ENCODE measurements around the gene C16orf89. TPM values are rescaled to one million over a fixed set of nuclear protein-coding genes. Genes with fewer than 3 reads are reported as not detected.
"Not testable (repeated sequence)": the region's sequence is repeated elsewhere in the genome, so short reads cannot be mapped to it uniquely, and the experiment has no call there.

C16orf89 gene
- 4.6 TPM for total RNA-seq

DNA sequence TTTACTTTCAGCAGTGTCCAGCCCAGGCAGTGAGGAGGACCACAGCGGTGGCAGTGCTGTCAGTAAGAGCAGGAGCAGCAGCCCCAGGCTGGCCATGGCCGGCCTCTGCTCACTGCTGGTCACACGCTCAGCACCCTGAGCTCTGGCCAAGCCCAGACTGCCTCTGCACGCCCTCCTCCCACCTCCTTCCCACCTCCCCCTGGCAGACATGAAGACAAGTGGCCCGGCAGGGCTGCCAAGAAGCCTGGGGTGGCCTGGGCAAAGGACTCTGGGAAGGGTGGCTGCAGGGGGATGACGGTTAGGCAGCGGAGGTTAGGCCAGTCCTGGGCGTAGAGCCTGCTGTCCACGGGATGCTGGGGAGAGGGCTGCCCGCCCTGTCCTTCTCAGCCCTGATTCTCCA, at the start of gene C16orf89:
Gene C16orf89 (minus strand): TSS at position 144 of the 400 bp plus-strand sequence. CDS start 48 bp downstream, at position 96.
- no peaks in the 10 kb centered on the region for H3K27me3 ChIP-seq
- H3K4me3 ChIP-seq: peak within 1 kb of the TSS in 1 of 2 donors; percentile 15
- intact Hi-C loops (cut with DNase I): no loop called here
- H3K4me1 ChIP-seq: peaks cover 0 to 2% of the 10 kb centered on the region in 2 donors
- H3K36me3 ChIP-seq: no peaks in the 10 kb centered on the region
- H3K27ac ChIP-seq: peak within 1 kb of the TSS in 1 of 2 donors; percentile 34
- TF ChIP-seq CTCF (IDR thresholded peaks at IDR 0.05): no peak
- no peaks in the 10 kb centered on the region for H3K9me3 ChIP-seq
- DNase-seq (ENCODE audit: low spot score in 2 of 2): no peak

DNA sequence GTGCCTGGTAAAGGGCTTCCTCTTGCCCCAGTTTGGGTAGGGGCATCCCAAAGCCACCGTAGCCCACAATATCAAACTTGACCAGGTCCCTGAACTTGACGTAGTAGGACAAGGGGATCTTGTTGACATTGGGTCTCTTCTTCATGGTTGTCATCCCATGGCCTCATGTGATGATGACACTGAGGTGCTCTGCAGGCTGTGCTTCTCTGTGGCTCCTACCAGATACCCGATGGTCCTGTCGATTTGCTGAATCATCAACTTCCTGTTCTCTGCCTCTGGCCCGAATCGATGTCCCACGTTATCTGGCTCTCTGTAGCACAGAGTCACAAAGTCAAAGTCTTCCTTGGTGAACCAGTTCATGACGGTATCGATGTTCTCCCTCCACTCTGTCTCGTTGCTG, 45.2 kb upstream of the C16orf89 start:
- H3K27me3 ChIP-seq; H3K9me3 ChIP-seq; H3K36me3 ChIP-seq; H3K4me3 ChIP-seq; H3K27ac ChIP-seq; DNase-seq (ENCODE audit: low spot score in 2 of 2); intact Hi-C loops (cut with DNase I); H3K4me1 ChIP-seq: not testable (repeated sequence)

- TF ChIP-seq CTCF (IDR thresholded peaks at IDR 0.05): no peak
- Histone ChIP-seq H3K27me3 (no peaks in the 10 kb centered on the region), H3K4me1 (no peaks in the 10 kb centered on the region), H3K4me3 (no peak overlapping the region), H3K36me3 (no peaks in the 10 kb centered on the region), H3K9me3 (no peaks in the 10 kb centered on the region), H3K27ac (no peak overlapping the region)
- intact Hi-C loops (cut with DNase I): no loop called here
- DNase-seq (ENCODE audit: low spot score in 2 of 2): no peak
Observed at GRCh38 chr16:5108505-5109158, 42.9 kb upstream of the C16orf89 start.

DNA sequence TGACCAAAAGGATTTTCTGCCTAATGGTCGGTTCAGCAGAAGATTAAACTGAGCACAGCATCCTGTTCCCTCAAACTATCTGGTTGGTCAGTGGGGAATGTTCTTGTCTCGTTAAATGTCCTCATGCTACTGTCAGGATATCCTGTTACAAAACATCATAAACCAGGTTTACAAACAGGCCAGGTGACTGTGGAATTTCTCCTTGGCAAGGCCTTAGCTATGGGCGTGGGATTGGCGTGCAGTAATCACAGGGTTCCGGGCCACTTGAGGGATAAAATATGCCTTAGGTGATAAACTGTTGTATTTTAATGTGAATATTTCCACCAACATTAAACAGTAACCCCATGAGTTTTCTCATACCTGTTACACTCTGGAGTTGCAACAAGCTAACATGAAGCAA, 39.3 kb upstream of the C16orf89 start:
- intact Hi-C loops (cut with DNase I); H3K4me1 ChIP-seq; H3K4me3 ChIP-seq; H3K27me3 ChIP-seq; H3K27ac ChIP-seq; H3K9me3 ChIP-seq; DNase-seq (ENCODE audit: low spot score in 2 of 2); H3K36me3 ChIP-seq: not testable (repeated sequence)

GRCh38 chr16:5103296-5104032, 37.7 kb upstream of the C16orf89 start:
- H3K9me3 ChIP-seq; H3K4me1 ChIP-seq; H3K4me3 ChIP-seq; H3K27ac ChIP-seq; H3K36me3 ChIP-seq; H3K27me3 ChIP-seq; intact Hi-C loops (cut with DNase I); DNase-seq (ENCODE audit: low spot score in 2 of 2): not testable (repeated sequence)

DNA sequence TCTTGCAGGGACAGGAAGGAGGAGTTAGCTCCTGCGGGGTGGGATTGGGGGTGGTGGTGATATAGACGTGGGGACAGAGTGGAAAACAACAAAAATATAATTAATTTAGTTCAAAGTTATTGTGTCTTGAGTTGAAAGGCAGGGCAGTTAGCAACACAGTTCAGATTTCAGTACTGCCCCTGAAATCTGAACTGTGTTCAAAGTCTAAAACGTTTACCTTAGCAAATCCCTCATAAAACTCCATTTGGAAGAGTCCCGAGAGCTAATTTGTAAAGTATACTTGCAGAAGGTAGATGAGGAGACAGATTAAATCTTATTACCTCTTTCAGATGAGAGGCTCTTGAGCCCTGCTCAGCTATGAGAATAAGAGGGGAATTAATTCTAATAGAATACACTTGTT, 33.4 kb upstream of the C16orf89 start:
- not testable (repeated sequence) for H3K9me3 ChIP-seq; H3K4me1 ChIP-seq; H3K27me3 ChIP-seq; DNase-seq (ENCODE audit: low spot score in 2 of 2); H3K36me3 ChIP-seq; H3K27ac ChIP-seq
- H3K4me3 ChIP-seq: peak overlapping the region in 1 of 2 donors; percentile 95
- intact Hi-C loops (cut with DNase I): loop anchor here (5.0 kb wide), 2 partner anchors 252 to 332 kb away; partner anchors contain the start of genes GLYR1, UBN1 and ZNF500

GRCh38 chr16:5098221-5099159, 32.7 kb upstream of the C16orf89 start:
- intact Hi-C loops (cut with DNase I): loop anchor here (1.0 to 5.0 kb wide), 3 partner anchors 140 to 331 kb away; partner anchors contain the start of genes GLYR1, SEC14L5, UBN1 and ZNF500

DNA sequence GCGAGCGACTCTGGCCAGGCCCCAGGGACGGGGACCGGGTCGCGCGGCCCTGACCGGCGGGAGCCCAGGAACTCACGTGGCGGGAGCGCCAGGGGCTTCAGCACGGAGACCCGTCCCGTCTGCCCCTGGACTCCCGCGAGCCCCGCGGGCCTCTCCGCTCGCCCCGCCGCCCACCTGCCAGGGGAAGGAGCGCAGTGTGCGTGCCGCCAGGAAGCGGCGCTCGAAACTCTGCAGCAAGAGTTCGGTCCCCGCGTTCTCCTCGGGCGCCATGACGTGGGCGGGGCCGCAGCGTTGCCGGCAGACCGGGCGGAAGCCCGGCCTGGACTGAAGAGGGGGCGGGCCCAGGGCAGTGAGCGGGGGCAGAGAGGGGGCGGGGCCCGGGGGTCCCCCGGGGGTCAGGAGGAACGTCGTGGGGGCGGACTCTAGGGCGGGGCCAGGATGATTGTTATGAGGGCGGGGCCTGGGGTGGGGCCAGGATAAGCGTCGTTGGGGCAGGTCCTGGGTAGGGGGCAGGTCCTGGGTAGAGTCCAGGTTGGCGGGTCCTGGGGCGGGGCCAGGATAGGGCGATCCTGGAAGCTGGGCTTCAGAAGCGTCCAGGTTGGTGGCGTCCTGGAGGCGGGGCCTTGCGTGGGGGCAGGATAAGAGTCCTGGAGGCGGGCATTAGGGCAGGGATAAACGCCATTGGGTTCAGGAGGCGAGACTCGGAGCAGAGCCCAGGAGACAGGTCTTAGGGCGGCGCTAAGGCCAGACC, 31.9 kb upstream of the C16orf89 start, which contains the start of gene EEF2KMT:
Gene EEF2KMT (minus strand): TSS at position 326 of the 751 bp plus-strand sequence. CDS start 56 bp downstream, at position 270.
- intact Hi-C loops (cut with DNase I): loop anchor here (1.0 to 5.0 kb wide), 3 partner anchors 139 to 330 kb away; partner anchors contain the start of genes GLYR1, SEC14L5, UBN1 and ZNF500
- H3K9me3 ChIP-seq, H3K36me3 ChIP-seq, H3K27me3 ChIP-seq, H3K4me1 ChIP-seq: not testable (repeated sequence)
- Histone ChIP-seq H3K27ac (peak within 1 kb of the TSS; percentile 79 to 89), H3K4me3 (peak within 1 kb of the TSS; percentile 90 to 95)
- peak; percentile 99 to 100 for DNase-seq (ENCODE audit: low spot score in 2 of 2)

More at GRCh38 chr16:5098221-5099159, 32.7 kb upstream of the C16orf89 start:
- peak; percentile 21 to 89 for DNase-seq (ENCODE audit: low spot score in 2 of 2)
- H3K9me3 ChIP-seq, H3K36me3 ChIP-seq, H3K4me1 ChIP-seq, H3K27me3 ChIP-seq: not testable (repeated sequence)
- peak overlapping the region; percentile 80 to 95 for H3K4me3 ChIP-seq
- H3K27ac ChIP-seq: peak overlapping the region; percentile 79 to 85

GRCh38 chr16:5097061-5097469, 31.3 kb upstream of the C16orf89 start:
- not testable (repeated sequence) for H3K27me3 ChIP-seq, H3K36me3 ChIP-seq, H3K9me3 ChIP-seq, H3K4me1 ChIP-seq
- intact Hi-C loops (cut with DNase I): loop anchor here (5.0 kb wide), 2 partner anchors 250 to 330 kb away; partner anchors contain the start of genes GLYR1, UBN1 and ZNF500
- peak overlapping the region; percentile 90 to 95 for H3K4me3 ChIP-seq
- H3K27ac ChIP-seq: peak overlapping the region; percentile 71 to 89
- peak in 1 of 2 donors; percentile 67 for DNase-seq (ENCODE audit: low spot score in 2 of 2)

DNA sequence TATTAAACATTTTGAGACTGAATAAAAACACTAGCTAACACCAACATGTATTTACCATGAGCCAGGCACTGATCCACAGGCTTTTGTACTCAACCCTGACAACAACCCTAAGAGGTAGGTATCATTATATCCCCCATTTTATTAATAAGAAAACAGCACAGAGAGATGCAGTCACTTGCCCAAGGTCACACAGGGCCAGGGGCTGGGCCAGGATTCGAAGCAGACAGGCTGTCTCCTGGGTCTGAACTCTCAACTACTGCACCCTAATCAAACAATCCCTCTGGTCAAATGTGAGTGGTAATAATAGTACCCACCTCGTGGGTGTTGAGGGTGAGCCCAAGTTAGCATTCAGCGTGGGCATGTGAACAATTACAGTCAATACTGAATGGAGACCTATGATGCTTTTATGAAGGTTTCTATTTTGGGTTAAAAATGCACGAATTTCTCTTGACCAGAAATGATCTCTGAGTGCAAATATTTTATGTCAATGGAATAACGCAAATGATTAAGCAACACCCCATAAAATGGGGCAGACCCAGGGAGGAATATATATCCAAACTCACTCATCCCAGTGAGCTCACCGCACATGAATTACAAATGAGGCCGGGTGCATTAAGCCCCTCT, 30.8 kb upstream of the C16orf89 start:
- H3K36me3 ChIP-seq: not testable (repeated sequence)

More for the DNA sequence above, 30.8 kb upstream of the C16orf89 start:
- intact Hi-C loops (cut with DNase I): loop anchor here (5.0 kb wide), 2 partner anchors 249 to 329 kb away; partner anchors contain the start of genes GLYR1, UBN1 and ZNF500
- DNase-seq (ENCODE audit: low spot score in 2 of 2); H3K27me3 ChIP-seq; H3K4me1 ChIP-seq; H3K9me3 ChIP-seq: not testable (repeated sequence)
- Histone ChIP-seq H3K27ac (peak overlapping the region in 1 of 2 donors; percentile 71), H3K4me3 (peak overlapping the region in 1 of 2 donors; percentile 95)
